HEK293 (cell line): Measurements from ENCODE around the gene CUL1.

Source experiments
- CTCF ChIA-PET: fragments of 350-600 bp; formaldehyde crosslinking; extraction: SDS; loops from one replicate; lab custom pipeline; 2021; ENCODE audit warnings: antibody characterized with exemption; lab: Yijun Ruan, JAX
- POLR2A ChIA-PET: fragments of 300-600 bp; formaldehyde crosslinking; extraction: SDS; loops from one replicate; lab custom pipeline; 2020; ENCODE audit warnings: antibody characterized with exemption, inconsistent platforms; lab: Yijun Ruan, JAX
- H3K27ac ChIP-seq: fragments of 200-500 bp; sonication (Bioruptor generic); 2 replicates; pipeline ENCODE4 v1.5.1; 2014; ENCODE audit warnings: low read depth, low read length, control low read depth, inconsistent platforms; ENCODE audit errors: extremely low read depth
- H3K36me3 ChIP-seq, 2 experiments: fragments of 200-500 bp in 1 of 2; sonication (Bioruptor generic) in 1 of 2; 1 replicate in 1 of 2; 2 replicates in 1 of 2; pipeline ENCODE4 v1.5.1; 2014 to 2017; ENCODE audit warnings: inconsistent platforms in 2 of 2, low read length in 2 of 2; ENCODE audit not compliant: control insufficient read depth in 2 of 2, insufficient read depth in 1 of 2
- H3K4me1 ChIP-seq: fragments of 200-500 bp; sonication (Bioruptor generic); 2 replicates; pipeline ENCODE4 v1.5.1; 2014; ENCODE audit warnings: mild to moderate bottlenecking, low read length, inconsistent platforms; ENCODE audit not compliant: control insufficient read depth, insufficient read depth
- H3K4me3 ChIP-seq: 2 replicates; pipeline ENCODE4 v1.5.1; 2011; ENCODE audit warnings: low read depth, mild to moderate bottlenecking, control low read depth, low read length, moderate library complexity
- H3K9me3 ChIP-seq: fragments of 200-500 bp; sonication (Bioruptor generic); 2 replicates; pipeline ENCODE4 v1.5.1; 2014; ENCODE audit warnings: low read depth, low read length, inconsistent platforms; ENCODE audit not compliant: control insufficient read depth, insufficient read depth
- GLIS1 ChIP-seq: fragments of 450-650 bp; formaldehyde crosslinking; IDR thresholded peaks from 2 replicates; pipeline ENCODE4 v1.5.1; 2016; ENCODE audit warnings: missing biosample characterization, missing genetic modification characterization
- KLF16 ChIP-seq: fragments of 450-650 bp; formaldehyde crosslinking; IDR thresholded peaks from 2 replicates; pipeline ENCODE4 v1.5.1; 2017; ENCODE audit warnings: missing biosample characterization, missing genetic modification characterization
- KLF8 ChIP-seq: fragments of 450-650 bp; formaldehyde crosslinking; IDR thresholded peaks from 2 replicates; pipeline ENCODE4 v1.5.1; 2016; ENCODE audit warnings: missing biosample characterization, missing genetic modification characterization
- MYNN ChIP-seq: fragments of 450-650 bp; formaldehyde crosslinking; IDR thresholded peaks from 2 replicates; pipeline ENCODE4 v1.5.1; 2016; ENCODE audit warnings: missing biosample characterization, missing genetic modification characterization, borderline replicate concordance
- OSR2 ChIP-seq: fragments of 450-650 bp; formaldehyde crosslinking; IDR thresholded peaks from 2 replicates; pipeline ENCODE4 v1.5.1; 2016; ENCODE audit warnings: missing biosample characterization, missing genetic modification characterization
- PRDM1 ChIP-seq: fragments of 450-650 bp; formaldehyde crosslinking; IDR thresholded peaks from 2 replicates; pipeline ENCODE4; 2016; ENCODE audit warnings: missing biosample characterization, missing genetic modification characterization
- RBAK ChIP-seq: fragments of 450-650 bp; formaldehyde crosslinking; IDR thresholded peaks from 2 replicates; pipeline ENCODE4 v1.5.1; 2016; ENCODE audit warnings: missing biosample characterization, missing genetic modification characterization
- ZFP37 ChIP-seq: fragments of 450-650 bp; formaldehyde crosslinking; IDR thresholded peaks from 2 replicates; pipeline ENCODE4 v1.5.1; 2016; ENCODE audit warnings: missing biosample characterization, missing genetic modification characterization
- ZNF121 ChIP-seq: fragments of 450-650 bp; formaldehyde crosslinking; IDR thresholded peaks from 2 replicates; pipeline ENCODE4 v1.5.1; 2016; ENCODE audit warnings: missing biosample characterization, missing genetic modification characterization
- ZNF558 ChIP-seq: fragments of 450-650 bp; formaldehyde crosslinking; IDR thresholded peaks from 2 replicates; pipeline ENCODE4 v1.5.1; 2016; ENCODE audit warnings: missing biosample characterization, missing genetic modification characterization
- TF ChIP-seq, protein P1 (sequence below): fragments of 450-650 bp; formaldehyde crosslinking; IDR thresholded peaks from 2 replicates; pipeline ENCODE4 v1.5.1; 2016; ENCODE audit warnings: missing biosample characterization, missing genetic modification characterization
- TF ChIP-seq, protein P2 (sequence below): fragments of 450-650 bp; IDR thresholded peaks from 2 replicates; pipeline ENCODE4 v1.5.1; 2018; ENCODE audit warnings: missing biosample characterization, missing genetic modification characterization
- TF ChIP-seq, protein P3 (sequence below): fragments of 450-650 bp; formaldehyde crosslinking; IDR thresholded peaks from 2 replicates; pipeline ENCODE4 v1.5.1; 2017; ENCODE audit warnings: missing biosample characterization, missing genetic modification characterization
- TF ChIP-seq, protein P4 (sequence below): fragments of 450-650 bp; formaldehyde crosslinking; IDR thresholded peaks from 2 replicates; pipeline ENCODE4 v1.5.1; 2017; ENCODE audit warnings: missing biosample characterization, mild to moderate bottlenecking, missing genetic modification characterization, moderate library complexity
- TF ChIP-seq, protein P5 (sequence below): fragments of 450-650 bp; IDR thresholded peaks from 2 replicates; pipeline ENCODE4 v1.5.1; 2018; ENCODE audit warnings: missing biosample characterization, mild to moderate bottlenecking, missing genetic modification characterization
- TF ChIP-seq, protein P6 (sequence below): fragments of 450-650 bp; formaldehyde crosslinking; IDR thresholded peaks from 2 replicates; pipeline ENCODE4 v1.5.1; 2016; ENCODE audit warnings: missing biosample characterization, missing genetic modification characterization
- TF ChIP-seq, protein P7 (sequence below): fragments of 450-650 bp; formaldehyde crosslinking; IDR thresholded peaks from 2 replicates; pipeline ENCODE4; 2016; ENCODE audit warnings: missing biosample characterization, missing genetic modification characterization
- TF ChIP-seq, protein P8 (sequence below): fragments of 450-650 bp; formaldehyde crosslinking; IDR thresholded peaks from 2 replicates; pipeline ENCODE4 v1.5.1; 2016; ENCODE audit warnings: missing biosample characterization, missing genetic modification characterization, borderline replicate concordance

CUL1 gene

DNA sequence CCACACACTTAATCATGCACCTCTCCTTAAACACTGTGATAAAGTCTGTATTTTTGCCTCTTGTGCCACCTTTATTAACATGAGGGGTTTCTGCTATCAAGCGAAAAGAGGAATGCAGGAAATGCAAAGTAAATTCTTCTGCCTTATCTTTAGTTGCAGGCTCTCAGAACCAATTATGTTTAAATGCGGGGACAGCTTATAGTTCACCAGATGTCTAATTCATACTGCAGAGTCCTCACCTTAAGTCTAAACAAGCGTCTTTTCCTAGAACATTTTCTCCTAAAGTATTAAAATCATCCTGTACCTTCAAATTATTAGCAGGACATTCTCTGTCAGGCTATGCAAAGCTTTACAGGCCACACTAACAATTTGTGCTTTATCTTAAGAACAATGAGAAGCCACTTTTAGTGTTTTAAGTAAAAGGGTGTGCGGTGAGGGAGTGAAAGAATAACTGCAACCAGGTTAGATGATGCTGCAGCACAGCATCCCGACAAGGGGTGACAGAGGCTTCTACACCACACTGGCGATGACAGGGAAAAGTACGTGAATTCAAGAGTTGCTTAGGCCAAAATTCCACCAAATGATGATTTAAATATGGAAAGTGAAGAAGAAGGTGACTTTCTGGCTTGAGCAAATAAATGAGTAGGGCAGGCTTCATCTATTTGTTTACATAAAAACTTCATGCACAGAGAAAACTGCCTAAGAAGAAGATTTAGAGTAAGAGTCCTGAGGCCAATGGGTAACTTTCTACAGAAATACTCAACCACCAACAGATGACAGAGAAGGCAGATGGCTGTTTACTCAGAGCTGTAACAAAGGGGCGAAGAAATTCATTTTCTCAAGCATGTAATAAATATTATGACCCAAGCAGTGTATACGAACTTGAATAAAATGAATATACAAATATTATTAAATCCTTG is 149.4 kb downstream of the CUL1 start:
- peaks cover 8% of the 10 kb centered on the region for H3K4me1 ChIP-seq
- CTCF ChIA-PET, result interaction anchor here (0.6 to 0.9 kb wide), 4 partner anchors 72 to 340 kb away, joined by 3 to 8 read pairs (median 4); no protein-coding TSS in a partner anchor
- POLR2A ChIA-PET, result interaction anchor here (1.6 kb wide), 1 partner anchor 35 kb away, joined by 5 read pairs; no protein-coding TSS in a partner anchor
- no peak for TF ChIP-seq ZFP37
- TF ChIP-seq, protein P1, sequence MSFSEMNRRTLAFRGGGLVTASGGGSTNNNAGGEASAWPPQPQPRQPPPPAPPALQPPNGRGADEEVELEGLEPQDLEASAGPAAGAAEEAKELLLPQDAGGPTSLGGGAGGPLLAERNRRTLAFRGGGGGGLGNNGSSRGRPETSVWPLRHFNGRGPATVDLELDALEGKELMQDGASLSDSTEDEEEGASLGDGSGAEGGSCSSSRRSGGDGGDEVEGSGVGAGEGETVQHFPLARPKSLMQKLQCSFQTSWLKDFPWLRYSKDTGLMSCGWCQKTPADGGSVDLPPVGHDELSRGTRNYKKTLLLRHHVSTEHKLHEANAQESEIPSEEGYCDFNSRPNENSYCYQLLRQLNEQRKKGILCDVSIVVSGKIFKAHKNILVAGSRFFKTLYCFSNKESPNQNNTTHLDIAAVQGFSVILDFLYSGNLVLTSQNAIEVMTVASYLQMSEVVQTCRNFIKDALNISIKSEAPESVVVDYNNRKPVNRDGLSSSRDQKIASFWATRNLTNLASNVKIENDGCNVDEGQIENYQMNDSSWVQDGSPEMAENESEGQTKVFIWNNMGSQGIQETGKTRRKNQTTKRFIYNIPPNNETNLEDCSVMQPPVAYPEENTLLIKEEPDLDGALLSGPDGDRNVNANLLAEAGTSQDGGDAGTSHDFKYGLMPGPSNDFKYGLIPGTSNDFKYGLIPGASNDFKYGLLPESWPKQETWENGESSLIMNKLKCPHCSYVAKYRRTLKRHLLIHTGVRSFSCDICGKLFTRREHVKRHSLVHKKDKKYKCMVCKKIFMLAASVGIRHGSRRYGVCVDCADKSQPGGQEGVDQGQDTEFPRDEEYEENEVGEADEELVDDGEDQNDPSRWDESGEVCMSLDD (tag by site-specific recombination), result no peak
- TF ChIP-seq, protein P2, sequence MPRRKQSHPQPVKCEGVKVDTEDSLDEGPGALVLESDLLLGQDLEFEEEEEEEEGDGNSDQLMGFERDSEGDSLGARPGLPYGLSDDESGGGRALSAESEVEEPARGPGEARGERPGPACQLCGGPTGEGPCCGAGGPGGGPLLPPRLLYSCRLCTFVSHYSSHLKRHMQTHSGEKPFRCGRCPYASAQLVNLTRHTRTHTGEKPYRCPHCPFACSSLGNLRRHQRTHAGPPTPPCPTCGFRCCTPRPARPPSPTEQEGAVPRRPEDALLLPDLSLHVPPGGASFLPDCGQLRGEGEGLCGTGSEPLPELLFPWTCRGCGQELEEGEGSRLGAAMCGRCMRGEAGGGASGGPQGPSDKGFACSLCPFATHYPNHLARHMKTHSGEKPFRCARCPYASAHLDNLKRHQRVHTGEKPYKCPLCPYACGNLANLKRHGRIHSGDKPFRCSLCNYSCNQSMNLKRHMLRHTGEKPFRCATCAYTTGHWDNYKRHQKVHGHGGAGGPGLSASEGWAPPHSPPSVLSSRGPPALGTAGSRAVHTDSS (tag by site-specific recombination), result 0 out of 2 replicates have a peak, but pooled peaks have one; percentile 19
- TF ChIP-seq, protein P3, sequence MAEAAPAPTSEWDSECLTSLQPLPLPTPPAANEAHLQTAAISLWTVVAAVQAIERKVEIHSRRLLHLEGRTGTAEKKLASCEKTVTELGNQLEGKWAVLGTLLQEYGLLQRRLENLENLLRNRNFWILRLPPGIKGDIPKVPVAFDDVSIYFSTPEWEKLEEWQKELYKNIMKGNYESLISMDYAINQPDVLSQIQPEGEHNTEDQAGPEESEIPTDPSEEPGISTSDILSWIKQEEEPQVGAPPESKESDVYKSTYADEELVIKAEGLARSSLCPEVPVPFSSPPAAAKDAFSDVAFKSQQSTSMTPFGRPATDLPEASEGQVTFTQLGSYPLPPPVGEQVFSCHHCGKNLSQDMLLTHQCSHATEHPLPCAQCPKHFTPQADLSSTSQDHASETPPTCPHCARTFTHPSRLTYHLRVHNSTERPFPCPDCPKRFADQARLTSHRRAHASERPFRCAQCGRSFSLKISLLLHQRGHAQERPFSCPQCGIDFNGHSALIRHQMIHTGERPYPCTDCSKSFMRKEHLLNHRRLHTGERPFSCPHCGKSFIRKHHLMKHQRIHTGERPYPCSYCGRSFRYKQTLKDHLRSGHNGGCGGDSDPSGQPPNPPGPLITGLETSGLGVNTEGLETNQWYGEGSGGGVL (tag by site-specific recombination), result no peak
- TF ChIP-seq RBAK (tag by site-specific recombination), result no peak
- TF ChIP-seq, protein P4, sequence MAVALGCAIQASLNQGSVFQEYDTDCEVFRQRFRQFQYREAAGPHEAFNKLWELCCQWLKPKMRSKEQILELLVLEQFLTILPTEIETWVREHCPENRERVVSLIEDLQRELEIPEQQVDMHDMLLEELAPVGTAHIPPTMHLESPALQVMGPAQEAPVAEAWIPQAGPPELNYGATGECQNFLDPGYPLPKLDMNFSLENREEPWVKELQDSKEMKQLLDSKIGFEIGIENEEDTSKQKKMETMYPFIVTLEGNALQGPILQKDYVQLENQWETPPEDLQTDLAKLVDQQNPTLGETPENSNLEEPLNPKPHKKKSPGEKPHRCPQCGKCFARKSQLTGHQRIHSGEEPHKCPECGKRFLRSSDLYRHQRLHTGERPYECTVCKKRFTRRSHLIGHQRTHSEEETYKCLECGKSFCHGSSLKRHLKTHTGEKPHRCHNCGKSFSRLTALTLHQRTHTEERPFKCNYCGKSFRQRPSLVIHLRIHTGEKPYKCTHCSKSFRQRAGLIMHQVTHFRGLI (tag by site-specific recombination), result no peak
- TF ChIP-seq, protein P5, sequence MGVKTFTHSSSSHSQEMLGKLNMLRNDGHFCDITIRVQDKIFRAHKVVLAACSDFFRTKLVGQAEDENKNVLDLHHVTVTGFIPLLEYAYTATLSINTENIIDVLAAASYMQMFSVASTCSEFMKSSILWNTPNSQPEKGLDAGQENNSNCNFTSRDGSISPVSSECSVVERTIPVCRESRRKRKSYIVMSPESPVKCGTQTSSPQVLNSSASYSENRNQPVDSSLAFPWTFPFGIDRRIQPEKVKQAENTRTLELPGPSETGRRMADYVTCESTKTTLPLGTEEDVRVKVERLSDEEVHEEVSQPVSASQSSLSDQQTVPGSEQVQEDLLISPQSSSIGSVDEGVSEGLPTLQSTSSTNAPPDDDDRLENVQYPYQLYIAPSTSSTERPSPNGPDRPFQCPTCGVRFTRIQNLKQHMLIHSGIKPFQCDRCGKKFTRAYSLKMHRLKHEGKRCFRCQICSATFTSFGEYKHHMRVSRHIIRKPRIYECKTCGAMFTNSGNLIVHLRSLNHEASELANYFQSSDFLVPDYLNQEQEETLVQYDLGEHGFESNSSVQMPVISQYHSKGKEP (tag by site-specific recombination), result peak; percentile 92
- TF ChIP-seq OSR2, result no peak
- no peak for TF ChIP-seq ZNF558 (tag by site-specific recombination)
- peak; percentile 89 for TF ChIP-seq PRDM1 (tag by site-specific recombination)
- no peak for TF ChIP-seq GLIS1 (tag by site-specific recombination)
- no peak for TF ChIP-seq KLF8 (tag by site-specific recombination)
- TF ChIP-seq, protein P6, sequence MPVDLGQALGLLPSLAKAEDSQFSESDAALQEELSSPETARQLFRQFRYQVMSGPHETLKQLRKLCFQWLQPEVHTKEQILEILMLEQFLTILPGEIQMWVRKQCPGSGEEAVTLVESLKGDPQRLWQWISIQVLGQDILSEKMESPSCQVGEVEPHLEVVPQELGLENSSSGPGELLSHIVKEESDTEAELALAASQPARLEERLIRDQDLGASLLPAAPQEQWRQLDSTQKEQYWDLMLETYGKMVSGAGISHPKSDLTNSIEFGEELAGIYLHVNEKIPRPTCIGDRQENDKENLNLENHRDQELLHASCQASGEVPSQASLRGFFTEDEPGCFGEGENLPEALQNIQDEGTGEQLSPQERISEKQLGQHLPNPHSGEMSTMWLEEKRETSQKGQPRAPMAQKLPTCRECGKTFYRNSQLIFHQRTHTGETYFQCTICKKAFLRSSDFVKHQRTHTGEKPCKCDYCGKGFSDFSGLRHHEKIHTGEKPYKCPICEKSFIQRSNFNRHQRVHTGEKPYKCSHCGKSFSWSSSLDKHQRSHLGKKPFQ (tag by site-specific recombination), result no peak
- TF ChIP-seq, protein P7, sequence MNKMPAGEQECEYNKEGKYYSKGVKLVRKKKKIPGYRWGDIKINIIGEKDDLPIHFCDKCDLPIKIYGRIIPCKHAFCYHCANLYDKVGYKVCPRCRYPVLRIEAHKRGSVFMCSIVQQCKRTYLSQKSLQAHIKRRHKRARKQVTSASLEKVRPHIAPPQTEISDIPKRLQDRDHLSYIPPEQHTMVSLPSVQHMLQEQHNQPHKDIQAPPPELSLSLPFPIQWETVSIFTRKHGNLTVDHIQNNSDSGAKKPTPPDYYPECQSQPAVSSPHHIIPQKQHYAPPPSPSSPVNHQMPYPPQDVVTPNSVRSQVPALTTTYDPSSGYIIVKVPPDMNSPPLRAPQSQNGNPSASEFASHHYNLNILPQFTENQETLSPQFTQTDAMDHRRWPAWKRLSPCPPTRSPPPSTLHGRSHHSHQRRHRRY (tag by site-specific recombination), result no peak
- TF ChIP-seq, protein P8, sequence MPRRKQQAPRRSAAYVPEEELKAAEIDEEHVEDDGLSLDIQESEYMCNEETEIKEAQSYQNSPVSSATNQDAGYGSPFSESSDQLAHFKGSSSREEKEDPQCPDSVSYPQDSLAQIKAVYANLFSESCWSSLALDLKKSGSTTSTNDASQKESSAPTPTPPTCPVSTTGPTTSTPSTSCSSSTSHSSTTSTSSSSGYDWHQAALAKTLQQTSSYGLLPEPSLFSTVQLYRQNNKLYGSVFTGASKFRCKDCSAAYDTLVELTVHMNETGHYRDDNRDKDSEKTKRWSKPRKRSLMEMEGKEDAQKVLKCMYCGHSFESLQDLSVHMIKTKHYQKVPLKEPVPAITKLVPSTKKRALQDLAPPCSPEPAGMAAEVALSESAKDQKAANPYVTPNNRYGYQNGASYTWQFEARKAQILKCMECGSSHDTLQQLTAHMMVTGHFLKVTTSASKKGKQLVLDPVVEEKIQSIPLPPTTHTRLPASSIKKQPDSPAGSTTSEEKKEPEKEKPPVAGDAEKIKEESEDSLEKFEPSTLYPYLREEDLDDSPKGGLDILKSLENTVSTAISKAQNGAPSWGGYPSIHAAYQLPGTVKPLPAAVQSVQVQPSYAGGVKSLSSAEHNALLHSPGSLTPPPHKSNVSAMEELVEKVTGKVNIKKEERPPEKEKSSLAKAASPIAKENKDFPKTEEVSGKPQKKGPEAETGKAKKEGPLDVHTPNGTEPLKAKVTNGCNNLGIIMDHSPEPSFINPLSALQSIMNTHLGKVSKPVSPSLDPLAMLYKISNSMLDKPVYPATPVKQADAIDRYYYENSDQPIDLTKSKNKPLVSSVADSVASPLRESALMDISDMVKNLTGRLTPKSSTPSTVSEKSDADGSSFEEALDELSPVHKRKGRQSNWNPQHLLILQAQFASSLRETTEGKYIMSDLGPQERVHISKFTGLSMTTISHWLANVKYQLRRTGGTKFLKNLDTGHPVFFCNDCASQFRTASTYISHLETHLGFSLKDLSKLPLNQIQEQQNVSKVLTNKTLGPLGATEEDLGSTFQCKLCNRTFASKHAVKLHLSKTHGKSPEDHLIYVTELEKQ, result no peak
- 0 out of 2 replicates have a peak, but pooled peaks have one; percentile 25 for TF ChIP-seq MYNN (tag by site-specific recombination)
- TF ChIP-seq ZNF121, result no peak
- TF ChIP-seq KLF16, result no peak

More for the DNA sequence above, 149.4 kb downstream of the CUL1 start:
- no peaks in the 10 kb centered on the region for H3K36me3 ChIP-seq
- no peak overlapping the region for H3K4me3 ChIP-seq
- H3K9me3 ChIP-seq, result no peaks in the 10 kb centered on the region
- no peak overlapping the region for H3K27ac ChIP-seq
